Mesenchymal stem cell (in vitro differentiated cells and primary cell): ENCODE results near the gene SDHAF2.
A peak's percentile ranks its signal among the peaks of the same experiment; 100 is the strongest.

ENCODE experiments used
- DNase-seq: peaks from one replicate; pipeline ENCODE4 v3.0.0-alpha.2; 2013
- H2AFZ ChIP-seq: one replicate; pipeline ENCODE4 v1.6.1; 2013; ENCODE audit warnings: low read depth, mild to moderate bottlenecking, control low read depth, inconsistent platforms, low read length, moderate library complexity
- H2AK5ac ChIP-seq: 2 replicates; pipeline ENCODE4 v1.6.1; 2013; ENCODE audit warnings: low read length, moderate library complexity, mild to moderate bottlenecking, inconsistent platforms; ENCODE audit not compliant: severe bottlenecking
- H2BK120ac ChIP-seq: one replicate; pipeline ENCODE4 v1.6.1; 2013; ENCODE audit warnings: low read depth, mild to moderate bottlenecking, inconsistent platforms, low read length, moderate library complexity
- H2BK12ac ChIP-seq, 2 experiments: one replicate each; pipeline ENCODE4 v1.6.1; 2013; ENCODE audit warnings: inconsistent platforms in 2 of 2, low read length in 2 of 2, mild to moderate bottlenecking in 2 of 2, moderate library complexity in 2 of 2, control low read depth in 1 of 2
- H2BK15ac ChIP-seq: one replicate; pipeline ENCODE4 v1.6.1; 2013; ENCODE audit warnings: mild to moderate bottlenecking, low read depth, inconsistent platforms; ENCODE audit not compliant: poor library complexity, severe bottlenecking
- H2BK5ac ChIP-seq: 2 replicates; pipeline ENCODE4 v1.6.1; 2013; ENCODE audit warnings: low read depth, mild to moderate bottlenecking, low read length, control low read depth, inconsistent platforms; ENCODE audit not compliant: poor library complexity, severe bottlenecking
- H3K14ac ChIP-seq, 2 experiments: one replicate each; pipeline ENCODE4 v1.6.1; 2013; ENCODE audit warnings: inconsistent platforms in 2 of 2, low read length in 2 of 2, control low read depth in 1 of 2, mild to moderate bottlenecking in 1 of 2, moderate library complexity in 1 of 2
- H3K18ac ChIP-seq, 2 experiments: one replicate each; pipeline ENCODE4 v1.6.1; 2013; ENCODE audit warnings: inconsistent platforms in 2 of 2, low read length in 2 of 2, control low read depth in 1 of 2, low read depth in 1 of 2, mild to moderate bottlenecking in 1 of 2
- H3K23ac ChIP-seq, 2 experiments: one replicate each; pipeline ENCODE4 v1.6.1; 2013; ENCODE audit warnings: inconsistent platforms in 2 of 2, low read length in 2 of 2, mild to moderate bottlenecking in 2 of 2, moderate library complexity in 2 of 2, control low read depth in 1 of 2
- H3K27ac ChIP-seq: 2 replicates; pipeline ENCODE4 v1.5.1; 2013; ENCODE audit warnings: mild to moderate bottlenecking, moderate library complexity, low read length, control low read depth, inconsistent platforms; ENCODE audit not compliant: poor library complexity, severe bottlenecking
- H3K27me3 ChIP-seq, 2 experiments: 2 replicates each; pipeline versions ENCODE4 v1.6.1 to v1.7.0; 2013; ENCODE audit warnings: low read length in 2 of 2, mild to moderate bottlenecking in 2 of 2, moderate library complexity in 2 of 2, control low read depth in 1 of 2, inconsistent platforms in 1 of 2; ENCODE audit not compliant: control insufficient read depth in 1 of 2, insufficient read depth in 1 of 2
- H3K36me3 ChIP-seq, 2 experiments: 2 replicates each; pipeline versions ENCODE4 v1.6.1 to v1.7.0; 2013; ENCODE audit warnings: low read length in 2 of 2, control low read depth in 1 of 2, inconsistent platforms in 1 of 2, low read depth in 1 of 2, mild to moderate bottlenecking in 1 of 2; ENCODE audit not compliant: insufficient read depth in 2 of 2, control insufficient read depth in 1 of 2
- H3K4ac ChIP-seq, 2 experiments: one replicate each; pipeline ENCODE4 v1.6.1; 2013; ENCODE audit warnings: inconsistent platforms in 2 of 2, low read length in 2 of 2, mild to moderate bottlenecking in 2 of 2, moderate library complexity in 2 of 2, control low read depth in 1 of 2, low read depth in 1 of 2
- H3K4me1 ChIP-seq: 2 replicates; pipeline ENCODE4 v1.6.1; 2013; ENCODE audit warnings: low read depth, low read length, control low read depth; ENCODE audit not compliant: control insufficient read depth, insufficient read depth
- H3K4me2 ChIP-seq: 2 replicates; pipeline ENCODE4 v1.6.1; 2013; ENCODE audit warnings: low read length, mild to moderate bottlenecking, inconsistent platforms; ENCODE audit not compliant: poor library complexity, severe bottlenecking
- H3K4me3 ChIP-seq, 2 experiments: 2 replicates each; pipeline versions ENCODE4 v1.5.1 to v1.7.0; 2013; ENCODE audit warnings: low read length in 2 of 2, mild to moderate bottlenecking in 2 of 2, control low read depth in 1 of 2, low read depth in 1 of 2; ENCODE audit not compliant: insufficient read depth in 1 of 2
- H3K79me1 ChIP-seq: replicated peaks from 2 replicates; pipeline ENCODE4 v1.6.1; 2013; ENCODE audit warnings: mild to moderate bottlenecking, control low read depth, low read length, inconsistent platforms; ENCODE audit not compliant: poor library complexity, severe bottlenecking
- H3K9ac ChIP-seq: 2 replicates; pipeline ENCODE4 v1.7.0; 2013; ENCODE audit warnings: mild to moderate bottlenecking, low read length, moderate library complexity
- H3K9me3 ChIP-seq: 2 replicates; pipeline ENCODE4 v1.7.0; 2013; ENCODE audit warnings: mild to moderate bottlenecking, low read length; ENCODE audit not compliant: control insufficient read depth
- H4K8ac ChIP-seq: one replicate; pipeline ENCODE4 v1.6.1; 2013; ENCODE audit warnings: inconsistent platforms, mild to moderate bottlenecking, low read length, moderate library complexity
- H4K91ac ChIP-seq: one replicate; pipeline ENCODE4 v1.6.1; 2013; ENCODE audit warnings: mild to moderate bottlenecking, low read length, inconsistent platforms
- WGBS: methylation state at CpG from one replicate; pipeline ENCODE4 v1.1.7; 2013; ENCODE audit warnings: mixed read lengths; 5-methylcytosine and 5-hydroxymethylcytosine counted together

The SDHAF2 gene

GRCh38 chr11:61406067-61406466 is 23.9 kb upstream of the SDHAF2 start:
- no peak overlapping the region for H3K23ac ChIP-seq
- H2BK15ac ChIP-seq = no peak overlapping the region
- H3K4me1 ChIP-seq = no peaks in the 10 kb centered on the region
- H2AFZ ChIP-seq = no peak overlapping the region
- H2BK12ac ChIP-seq = no peak overlapping the region
- H3K27me3 ChIP-seq = no peaks in the 10 kb centered on the region
- no peak overlapping the region for H3K27ac ChIP-seq
- no peak overlapping the region for H3K4me2 ChIP-seq
- no peak for DNase-seq
- H3K36me3 ChIP-seq = peaks cover 45 to 96% of the 10 kb centered on the region in 2 experiments
- no peak overlapping the region for H3K4ac ChIP-seq
- H2BK5ac ChIP-seq = no peak overlapping the region
- H3K14ac ChIP-seq = no peak overlapping the region
- no peak overlapping the region for H3K18ac ChIP-seq
- no peak overlapping the region for H4K91ac ChIP-seq
- peaks cover 30% of the 10 kb centered on the region for H3K79me1 ChIP-seq
- no peak overlapping the region for H2AK5ac ChIP-seq
- no peak overlapping the region for H3K4me3 ChIP-seq
- no peak overlapping the region for H4K8ac ChIP-seq
- H2BK120ac ChIP-seq = no peak overlapping the region
- no peak overlapping the region for H3K9ac ChIP-seq
- 100% methylated on average over 1 of the region's 2 CpGs for WGBS
- no peaks in the 10 kb centered on the region for H3K9me3 ChIP-seq

- Histone ChIP-seq H2BK120ac (no peak overlapping the region), H2AK5ac (no peak overlapping the region), H3K9me3 (no peaks in the 10 kb centered on the region), H3K4me1 (no peaks in the 10 kb centered on the region), H3K14ac (no peak overlapping the region), H3K4me2 (no peak overlapping the region), H3K4me3 (no peak overlapping the region), H4K91ac (no peak overlapping the region), H4K8ac (no peak overlapping the region), H3K9ac (no peak overlapping the region), H3K79me1 (peaks cover 34% of the 10 kb centered on the region), H2AFZ (no peak overlapping the region), H3K4ac (no peak overlapping the region), H3K27ac (no peak overlapping the region), H2BK15ac (no peak overlapping the region), H3K36me3 (peaks cover 48 to 96% of the 10 kb centered on the region in 2 experiments), H3K23ac (no peak overlapping the region), H2BK5ac (no peak overlapping the region), H3K18ac (no peak overlapping the region), H2BK12ac (no peak overlapping the region), H3K27me3 (no peaks in the 10 kb centered on the region)
- DNase-seq = no peak
- 95% methylated on average over 5 of the region's 5 CpGs for WGBS
Measured at GRCh38 chr11:61406991-61407728, 22.8 kb upstream of the SDHAF2 start.

GRCh38 chr11:61411589-61411988 is 18.3 kb upstream of the SDHAF2 start:
- no peak overlapping the region for H3K9ac ChIP-seq
- H3K4me3 ChIP-seq = no peak overlapping the region
- no peak for DNase-seq
- no peak overlapping the region for H4K91ac ChIP-seq
- peaks cover 52 to 93% of the 10 kb centered on the region in 2 experiments for H3K36me3 ChIP-seq
- no peak overlapping the region for H3K4ac ChIP-seq
- H2AK5ac ChIP-seq = no peak overlapping the region
- H3K9me3 ChIP-seq = no peaks in the 10 kb centered on the region
- no peak overlapping the region for H4K8ac ChIP-seq
- no peak overlapping the region for H2BK12ac ChIP-seq
- no peaks in the 10 kb centered on the region for H3K27me3 ChIP-seq
- no peak overlapping the region for H2BK120ac ChIP-seq
- WGBS = 84% methylated on average over 9 of the region's 9 CpGs
- H3K4me1 ChIP-seq = no peaks in the 10 kb centered on the region
- no peak overlapping the region for H2BK5ac ChIP-seq
- no peak overlapping the region for H3K18ac ChIP-seq
- H3K4me2 ChIP-seq = no peak overlapping the region
- no peak overlapping the region for H2BK15ac ChIP-seq
- H3K23ac ChIP-seq = no peak overlapping the region
- H3K14ac ChIP-seq = no peak overlapping the region
- no peak overlapping the region for H3K27ac ChIP-seq
- peaks cover 36% of the 10 kb centered on the region for H3K79me1 ChIP-seq
- H2AFZ ChIP-seq = no peak overlapping the region

GRCh38 chr11:61413496-61413895 is 16.4 kb upstream of the SDHAF2 start:
- Histone ChIP-seq H3K18ac (no peak overlapping the region), H3K79me1 (peaks cover 36% of the 10 kb centered on the region), H3K14ac (no peak overlapping the region), H3K27ac (no peak overlapping the region), H4K8ac (no peak overlapping the region), H2BK5ac (no peak overlapping the region), H3K4me2 (no peak overlapping the region), H3K4ac (no peak overlapping the region), H3K9ac (peak overlapping the region; percentile 68), H2AFZ (no peak overlapping the region), H4K91ac (no peak overlapping the region), H3K4me3 (no peak overlapping the region), H2BK12ac (no peak overlapping the region), H3K27me3 (no peaks in the 10 kb centered on the region), H3K4me1 (no peaks in the 10 kb centered on the region), H2AK5ac (no peak overlapping the region), H2BK15ac (no peak overlapping the region), H2BK120ac (no peak overlapping the region), H3K23ac (no peak overlapping the region), H3K9me3 (no peaks in the 10 kb centered on the region), H3K36me3 (peaks cover 44 to 96% of the 10 kb centered on the region in 2 experiments)
- no peak for DNase-seq
- WGBS = 93% methylated on average over 3 of the region's 3 CpGs
